Skeletal muscle satellite cell (primary cell): ENCODE data around the gene CFAP97D2.
A peak's percentile ranks its signal among the peaks of the same experiment; 100 is the strongest.
"Not testable (repeated sequence)": the region's sequence is repeated elsewhere in the genome, so short reads cannot be mapped to it uniquely, and the experiment has no call there.

ENCODE experiments used
- H3K27me3 ChIP-seq: 2 replicates; pipeline ENCODE4 v1.7.0; 2013; ENCODE audit warnings: low read length; ENCODE audit not compliant: control insufficient read depth, insufficient read depth
- H3K36me3 ChIP-seq: 2 replicates; pipeline ENCODE4 v1.7.0; 2013; ENCODE audit warnings: mild to moderate bottlenecking, control low read depth, low read length; ENCODE audit not compliant: insufficient read depth
- H3K4me1 ChIP-seq: 2 replicates; pipeline ENCODE4 v1.7.0; 2013; ENCODE audit warnings: low read length; ENCODE audit not compliant: control insufficient read depth, insufficient read depth
- H3K4me2 ChIP-seq: 2 replicates; pipeline ENCODE4 v1.7.0; 2013; ENCODE audit warnings: mild to moderate bottlenecking, low read length
- H3K4me3 ChIP-seq: 2 replicates; pipeline ENCODE4 v1.7.0; 2013; ENCODE audit warnings: low read length
- H3K9ac ChIP-seq: 2 replicates; pipeline ENCODE4 v1.7.0; 2013; ENCODE audit warnings: mild to moderate bottlenecking, low read depth, low read length, moderate library complexity
- H3K9me3 ChIP-seq: replicated peaks from 2 replicates; pipeline ENCODE4 v1.7.0; 2013; ENCODE audit warnings: mild to moderate bottlenecking, control low read depth, low read length

Gene CFAP97D2

DNA sequence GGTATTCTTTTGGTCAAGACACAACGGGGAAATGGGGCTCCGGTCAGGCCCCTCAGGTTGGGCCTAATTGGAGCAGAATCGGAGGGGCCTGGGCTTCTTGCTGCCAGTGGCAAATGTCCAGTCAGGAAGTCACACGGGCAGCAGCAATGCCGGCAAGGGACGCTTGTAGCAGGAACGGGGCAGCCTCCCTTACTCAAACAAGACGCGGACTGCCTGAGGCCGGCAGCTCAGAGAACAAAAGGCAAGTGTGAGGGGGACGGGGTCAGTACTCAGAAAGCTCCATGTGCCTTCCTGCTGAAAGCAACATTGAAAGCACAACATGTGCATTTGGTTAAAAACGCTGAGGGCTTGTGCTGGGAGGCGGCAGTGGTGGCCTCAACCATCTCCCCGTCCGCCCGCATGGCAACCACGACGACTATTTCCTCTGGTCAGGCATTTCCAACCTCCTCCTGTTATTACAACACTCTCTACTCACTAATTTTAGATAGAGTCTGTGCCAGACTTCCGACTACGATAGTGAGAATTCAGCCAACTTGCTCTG, 26.2 kb upstream of the CFAP97D2 start:
- H3K4me2 ChIP-seq: no peak overlapping the region
- peaks cover 5% of the 10 kb centered on the region for H3K4me1 ChIP-seq
- no peak overlapping the region for H3K4me3 ChIP-seq
- peaks cover 32% of the 10 kb centered on the region for H3K27me3 ChIP-seq
- H3K9me3 ChIP-seq: no peaks in the 10 kb centered on the region
- no peaks in the 10 kb centered on the region for H3K36me3 ChIP-seq
- H3K9ac ChIP-seq: no peak overlapping the region

- Histone ChIP-seq H3K4me1 (peaks cover 5% of the 10 kb centered on the region), H3K4me2 (no peak overlapping the region), H3K27me3 (peaks cover 25% of the 10 kb centered on the region), H3K4me3 (no peak overlapping the region), H3K9ac (no peak overlapping the region), H3K9me3 (no peaks in the 10 kb centered on the region), H3K36me3 (no peaks in the 10 kb centered on the region)
Observed at GRCh38 chr13:114153485-114154080, 25.5 kb upstream of the CFAP97D2 start.

- Histone ChIP-seq H3K36me3 (no peaks in the 10 kb centered on the region), H3K9ac (no peak overlapping the region), H3K4me3 (no peak overlapping the region), H3K27me3 (peaks cover 22% of the 10 kb centered on the region), H3K9me3 (no peaks in the 10 kb centered on the region), H3K4me2 (no peak overlapping the region), H3K4me1 (peaks cover 5% of the 10 kb centered on the region)
Observed at GRCh38 chr13:114154476-114154875, 24.6 kb upstream of the CFAP97D2 start.

DNA sequence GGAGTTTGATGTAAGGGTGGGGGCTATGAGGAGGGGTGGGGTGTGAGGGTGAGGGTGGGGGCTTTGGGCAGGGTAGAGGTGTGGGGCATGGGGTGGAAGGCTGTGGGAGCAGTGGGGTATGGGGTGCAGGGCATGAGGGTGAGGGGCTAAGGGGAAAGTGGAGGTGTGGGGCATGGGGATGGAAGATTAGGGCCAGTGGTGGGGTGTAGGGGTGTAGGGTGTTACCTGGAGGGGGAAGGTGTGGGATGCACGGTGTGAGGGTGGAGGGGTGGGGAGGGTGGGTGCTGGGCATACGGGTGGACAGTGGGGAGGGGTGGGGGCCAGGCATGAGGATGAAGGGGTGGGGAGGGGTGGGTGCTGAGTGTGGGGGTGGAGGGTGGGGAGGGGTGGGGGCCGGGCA, 23.7 kb upstream of the CFAP97D2 start:
- no peak overlapping the region for H3K9ac ChIP-seq
- no peak overlapping the region for H3K4me3 ChIP-seq
- H3K9me3 ChIP-seq: no peaks in the 10 kb centered on the region
- peaks cover 5% of the 10 kb centered on the region for H3K4me1 ChIP-seq
- peaks cover 17% of the 10 kb centered on the region for H3K27me3 ChIP-seq
- no peak overlapping the region for H3K4me2 ChIP-seq
- H3K36me3 ChIP-seq: no peaks in the 10 kb centered on the region

GRCh38 chr13:114155926-114156883, 22.9 kb upstream of the CFAP97D2 start:
- no peaks in the 10 kb centered on the region for H3K36me3 ChIP-seq
- no peak overlapping the region for H3K4me3 ChIP-seq
- peaks cover 5% of the 10 kb centered on the region for H3K4me1 ChIP-seq
- peaks cover 17% of the 10 kb centered on the region for H3K27me3 ChIP-seq
- H3K9me3 ChIP-seq: no peaks in the 10 kb centered on the region
- no peak overlapping the region for H3K9ac ChIP-seq
- no peak overlapping the region for H3K4me2 ChIP-seq

DNA sequence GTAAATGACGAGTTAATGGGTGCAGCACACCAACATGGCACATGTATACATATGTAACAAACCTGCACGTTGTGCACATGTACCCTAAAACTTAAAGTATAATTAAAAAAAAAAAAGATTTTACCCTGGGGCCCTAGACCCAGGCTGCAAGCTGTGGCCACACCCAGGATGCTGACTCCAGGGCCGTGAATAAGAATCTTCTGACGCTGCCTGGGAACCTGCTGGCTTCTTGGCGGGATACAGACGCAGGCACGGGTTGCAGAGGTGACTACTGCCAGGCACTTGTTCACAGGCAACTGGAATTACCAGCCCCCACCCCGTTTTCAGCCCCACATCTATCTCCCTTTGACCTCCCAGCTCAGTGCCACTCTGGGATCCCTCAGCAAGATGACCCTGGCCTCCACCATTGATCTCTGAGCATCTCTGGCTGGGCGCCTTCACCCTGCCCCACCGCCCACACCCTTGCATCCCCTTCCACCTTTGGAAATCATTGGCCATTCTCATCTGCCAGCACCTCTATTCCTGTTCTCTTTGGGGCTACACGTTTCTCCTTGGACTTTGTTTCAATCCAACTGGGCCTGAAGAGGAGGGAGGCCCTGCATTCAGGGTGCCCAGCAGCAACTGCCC, 21.1 kb upstream of the CFAP97D2 start:
- no peak overlapping the region for H3K9ac ChIP-seq
- H3K4me3 ChIP-seq: no peak overlapping the region
- no peaks in the 10 kb centered on the region for H3K9me3 ChIP-seq
- peaks cover 24% of the 10 kb centered on the region for H3K27me3 ChIP-seq
- H3K4me2 ChIP-seq: no peak overlapping the region
- peaks cover 11% of the 10 kb centered on the region for H3K4me1 ChIP-seq
- no peaks in the 10 kb centered on the region for H3K36me3 ChIP-seq

GRCh38 chr13:114158869-114159666, 20.0 kb upstream of the CFAP97D2 start:
- H3K4me3 ChIP-seq, H3K36me3 ChIP-seq, H3K9me3 ChIP-seq, H3K4me2 ChIP-seq, H3K9ac ChIP-seq: not testable (repeated sequence)
- H3K4me1 ChIP-seq: peaks cover 11% of the 10 kb centered on the region
- H3K27me3 ChIP-seq: peaks cover 24% of the 10 kb centered on the region

DNA sequence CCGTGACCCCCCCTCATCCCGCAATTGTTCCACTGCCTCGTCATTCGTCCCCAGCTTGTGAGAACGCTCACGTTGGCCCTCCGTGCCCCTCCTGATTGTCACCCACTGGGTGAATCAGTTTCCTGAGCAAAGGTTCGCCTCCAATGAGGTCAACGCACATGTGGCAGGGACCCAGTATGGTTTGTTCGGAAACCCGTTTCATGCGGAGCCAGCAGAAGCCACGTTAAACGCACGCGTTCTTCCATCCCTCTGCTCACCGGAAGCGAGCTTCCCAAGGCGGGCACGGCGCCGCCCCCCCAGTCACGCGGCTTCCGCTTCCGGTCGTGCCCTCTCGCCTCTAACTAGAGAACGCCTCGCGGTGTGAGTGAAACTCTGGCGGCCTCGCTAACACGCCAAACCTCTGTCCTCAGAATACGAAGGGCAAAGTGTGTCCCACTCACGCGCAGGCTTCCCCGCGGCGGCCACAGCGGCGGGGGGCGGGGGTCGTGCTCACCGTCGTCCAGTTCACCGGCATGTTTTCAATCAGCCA, 18.0 kb upstream of the CFAP97D2 start:
- H3K4me3 ChIP-seq: no peak overlapping the region
- H3K4me1 ChIP-seq: peaks cover 11% of the 10 kb centered on the region
- no peaks in the 10 kb centered on the region for H3K36me3 ChIP-seq
- no peaks in the 10 kb centered on the region for H3K9me3 ChIP-seq
- no peak overlapping the region for H3K9ac ChIP-seq
- peaks cover 36% of the 10 kb centered on the region for H3K27me3 ChIP-seq
- H3K4me2 ChIP-seq: no peak overlapping the region

DNA sequence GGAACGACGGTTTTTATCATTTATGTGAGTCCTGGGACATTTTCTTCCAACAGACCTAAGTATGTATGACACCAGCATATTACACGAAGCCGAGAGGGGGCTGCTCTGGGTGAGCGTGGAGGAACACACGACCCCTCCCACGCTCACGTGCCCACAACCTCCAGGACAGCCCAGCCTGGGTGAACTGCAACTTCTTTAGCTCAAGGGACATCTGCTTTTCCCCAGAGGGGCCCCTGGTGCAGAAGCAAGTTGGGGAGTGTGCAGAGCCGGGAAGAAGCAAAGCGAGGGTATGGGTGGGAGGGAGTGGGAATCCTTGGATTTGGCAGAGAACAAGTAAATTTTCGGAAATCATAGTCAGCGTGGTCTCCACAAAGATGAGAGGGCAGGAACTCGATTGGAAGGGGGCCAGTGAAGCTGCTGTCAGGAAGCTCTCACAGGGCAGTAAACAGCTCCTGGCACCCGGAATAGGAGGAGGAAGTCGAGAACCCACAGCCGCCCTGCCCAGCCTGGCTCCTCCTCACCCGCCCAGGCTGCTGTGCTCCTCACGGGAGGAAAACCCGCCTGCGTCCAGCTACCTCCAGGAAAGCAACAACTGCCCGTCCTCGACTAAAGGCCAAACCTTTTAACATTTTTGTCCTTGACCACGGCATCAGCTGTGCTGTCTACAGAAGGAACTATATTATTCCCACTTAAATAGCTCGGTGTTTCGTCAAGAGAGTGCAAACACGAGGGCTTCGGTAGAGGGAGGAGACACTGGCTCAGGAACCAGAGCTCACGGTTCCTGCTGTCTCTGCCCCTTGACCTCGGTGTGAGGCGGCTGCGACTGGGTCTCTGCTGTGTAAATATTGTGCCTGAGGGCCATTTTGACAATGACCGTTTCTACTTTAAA, 17.2 kb upstream of the CFAP97D2 start:
- peak overlapping the region; percentile 83 for H3K4me2 ChIP-seq
- H3K27me3 ChIP-seq: peaks cover 44% of the 10 kb centered on the region
- peak overlapping the region; percentile 59 for H3K4me3 ChIP-seq
- H3K9me3 ChIP-seq: no peaks in the 10 kb centered on the region
- peak overlapping the region; percentile 37 for H3K9ac ChIP-seq
- no peaks in the 10 kb centered on the region for H3K36me3 ChIP-seq
- peaks cover 11% of the 10 kb centered on the region for H3K4me1 ChIP-seq

DNA sequence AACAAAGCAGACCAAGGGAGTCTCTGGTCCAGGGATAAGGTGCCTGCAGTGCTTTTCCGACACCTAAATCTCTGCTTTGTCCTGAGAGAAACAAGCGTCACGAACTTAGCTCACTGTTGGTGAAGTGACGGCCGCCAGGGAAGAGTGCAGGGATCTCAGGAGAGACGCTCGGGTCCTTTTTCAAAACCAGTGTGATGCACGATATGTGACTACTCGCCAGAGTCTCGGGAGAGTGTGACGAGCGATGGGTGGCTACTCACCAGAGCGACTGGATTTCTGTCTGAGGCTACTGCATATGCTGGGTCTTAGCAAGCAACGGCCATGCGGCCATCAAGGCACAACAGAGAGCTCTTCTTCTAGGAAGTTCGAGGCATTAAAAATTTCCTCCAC, 16.5 kb upstream of the CFAP97D2 start:
- peak overlapping the region; percentile 59 for H3K4me3 ChIP-seq

More for the DNA sequence above, 16.5 kb upstream of the CFAP97D2 start:
- Histone ChIP-seq H3K4me2 (peak overlapping the region; percentile 83), H3K36me3 (no peaks in the 10 kb centered on the region), H3K27me3 (peaks cover 44% of the 10 kb centered on the region), H3K9ac (peak overlapping the region; percentile 37), H3K9me3 (no peaks in the 10 kb centered on the region), H3K4me1 (peaks cover 11% of the 10 kb centered on the region)
